ENCODE data around the gene LYZL6. TPM values are rescaled to one million over a fixed set of nuclear protein-coding genes. Genes with fewer than 3 reads are reported as not detected.

The LYZL6 gene
- total and polyA plus RNA-seq, 2 donors from 2014 or later: not detected

DNA sequence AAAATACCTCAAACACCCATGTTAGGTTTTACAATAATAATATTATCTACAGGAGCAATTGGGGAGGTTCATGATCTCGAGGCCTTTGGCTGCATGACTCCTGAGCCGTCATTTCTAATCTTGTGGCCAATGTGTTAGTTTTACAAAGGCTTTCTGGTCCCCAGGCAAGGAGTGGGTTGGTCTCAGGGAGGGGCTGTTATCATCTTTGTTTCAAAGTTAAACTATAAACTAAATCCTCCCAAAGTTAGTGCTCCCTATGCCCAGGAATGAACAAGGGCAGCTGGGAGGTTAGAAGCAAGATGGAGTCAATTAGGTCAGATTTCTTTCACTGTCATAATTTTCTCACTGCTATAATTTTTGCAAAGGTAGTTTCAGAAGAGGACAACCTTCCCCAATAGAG, 54.3 kb downstream of the LYZL6 start:
- DNase-seq (no peak), FAIRE-seq (no peak)
- Histone ChIP-seq H3K9me3 (ENCODE audit: control insufficient read depth in 2 of 3, insufficient read depth in 1 of 3, low read length in 3 of 3) (no peaks in the 10 kb centered on the region), H3K27ac (ENCODE audit: low read depth in 2 of 2, low read length in 2 of 2) (no peak overlapping the region), H3K27me3 (ENCODE audit: control insufficient read depth, insufficient read depth, low read length) (no peaks in the 10 kb centered on the region), H3K36me3 (ENCODE audit: control insufficient read depth in 2 of 3, insufficient read depth in 3 of 3, low read length in 3 of 3) (no peaks in the 10 kb centered on the region), H3K9ac (ENCODE audit: low read length in 3 of 3) (no peak overlapping the region), H3K4me1 (ENCODE audit: control insufficient read depth in 2 of 3, insufficient read depth in 2 of 3, low read depth in 1 of 3, low read length in 3 of 3) (peaks cover 0 to 4% (median 3%) of the 10 kb centered on the region in 3 donors), H3K4me3 (ENCODE audit: low read length in 3 of 3) (no peak overlapping the region)
- TF ChIP-seq, protein P1, sequence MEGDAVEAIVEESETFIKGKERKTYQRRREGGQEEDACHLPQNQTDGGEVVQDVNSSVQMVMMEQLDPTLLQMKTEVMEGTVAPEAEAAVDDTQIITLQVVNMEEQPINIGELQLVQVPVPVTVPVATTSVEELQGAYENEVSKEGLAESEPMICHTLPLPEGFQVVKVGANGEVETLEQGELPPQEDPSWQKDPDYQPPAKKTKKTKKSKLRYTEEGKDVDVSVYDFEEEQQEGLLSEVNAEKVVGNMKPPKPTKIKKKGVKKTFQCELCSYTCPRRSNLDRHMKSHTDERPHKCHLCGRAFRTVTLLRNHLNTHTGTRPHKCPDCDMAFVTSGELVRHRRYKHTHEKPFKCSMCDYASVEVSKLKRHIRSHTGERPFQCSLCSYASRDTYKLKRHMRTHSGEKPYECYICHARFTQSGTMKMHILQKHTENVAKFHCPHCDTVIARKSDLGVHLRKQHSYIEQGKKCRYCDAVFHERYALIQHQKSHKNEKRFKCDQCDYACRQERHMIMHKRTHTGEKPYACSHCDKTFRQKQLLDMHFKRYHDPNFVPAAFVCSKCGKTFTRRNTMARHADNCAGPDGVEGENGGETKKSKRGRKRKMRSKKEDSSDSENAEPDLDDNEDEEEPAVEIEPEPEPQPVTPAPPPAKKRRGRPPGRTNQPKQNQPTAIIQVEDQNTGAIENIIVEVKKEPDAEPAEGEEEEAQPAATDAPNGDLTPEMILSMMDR (IDR thresholded peaks at IDR 0.05; ENCODE audit: borderline replicate concordance, extremely low read depth, insufficient read depth): no peak
- intact Hi-C loops (cut with DNase I): no loop called here

Other genes starting within 250 kb of the LYZL6 start
- 2.4 TPM for gene RASL10B, start 212.1 kb downstream of the LYZL6 start, total RNA-seq
- gene RASL10B, start 212.1 kb downstream of the LYZL6 start, polyA plus RNA-seq (ENCODE audit: insufficient read depth, low read depth, low replicate concordance): 1.5 TPM
- not detected for gene GAS2L2, start 190.5 kb downstream of the LYZL6 start, total RNA-seq
- gene GAS2L2, start 190.5 kb downstream of the LYZL6 start, polyA plus RNA-seq (ENCODE audit: insufficient read depth, low read depth, low replicate concordance): not detected
- not detected for gene C17orf50, start 182.8 kb downstream of the LYZL6 start, total RNA-seq
- 0.41 TPM for gene C17orf50, start 182.8 kb downstream of the LYZL6 start, polyA plus RNA-seq (ENCODE audit: insufficient read depth, low read depth, low replicate concordance)
- gene MMP28, start 148.1 kb downstream of the LYZL6 start, total RNA-seq: 4.5 TPM
- 10.3 TPM for gene MMP28, start 148.1 kb downstream of the LYZL6 start, polyA plus RNA-seq (ENCODE audit: insufficient read depth, low read depth, low replicate concordance)
- gene TAF15, start 134.2 kb downstream of the LYZL6 start, total RNA-seq: 149 TPM
- gene TAF15, start 134.2 kb downstream of the LYZL6 start, polyA plus RNA-seq (ENCODE audit: insufficient read depth, low read depth, low replicate concordance): 66.3 TPM
- gene HEATR9, start 74.8 kb downstream of the LYZL6 start, total RNA-seq: 0.16 TPM
- gene HEATR9, start 74.8 kb downstream of the LYZL6 start, polyA plus RNA-seq (ENCODE audit: insufficient read depth, low read depth, low replicate concordance): not detected
- gene CCL5, start 63.4 kb downstream of the LYZL6 start, total RNA-seq: 10.3 TPM
- gene CCL5, start 63.4 kb downstream of the LYZL6 start, polyA plus RNA-seq (ENCODE audit: insufficient read depth, low read depth, low replicate concordance): 4.2 TPM
- gene RDM1, start 12.9 kb downstream of the LYZL6 start, total RNA-seq: not detected
- 0.56 TPM for gene RDM1, start 12.9 kb downstream of the LYZL6 start, polyA plus RNA-seq (ENCODE audit: insufficient read depth, low read depth, low replicate concordance)
- gene CCL16, start 37.8 kb upstream of the LYZL6 start, total RNA-seq: 0.79 TPM
- gene CCL16, start 37.8 kb upstream of the LYZL6 start, polyA plus RNA-seq (ENCODE audit: insufficient read depth, low read depth, low replicate concordance): not detected
- gene CCL14, start 43.0 kb upstream of the LYZL6 start, total RNA-seq: 134 TPM
- 14.2 TPM for gene CCL14, start 43.0 kb upstream of the LYZL6 start, polyA plus RNA-seq (ENCODE audit: insufficient read depth, low read depth, low replicate concordance)
- gene CCL15, start 57.8 kb upstream of the LYZL6 start, total RNA-seq: 0.82 TPM
- gene CCL15, start 57.8 kb upstream of the LYZL6 start, polyA plus RNA-seq (ENCODE audit: insufficient read depth, low read depth, low replicate concordance): 22.2 TPM
- gene CCL23, start 74.3 kb upstream of the LYZL6 start, total RNA-seq: 18.1 TPM
- 4.8 TPM for gene CCL23, start 74.3 kb upstream of the LYZL6 start, polyA plus RNA-seq (ENCODE audit: insufficient read depth, low read depth, low replicate concordance)
- 4.5 TPM for gene CCL18, start 120.6 kb upstream of the LYZL6 start, total RNA-seq
- not detected for gene CCL18, start 120.6 kb upstream of the LYZL6 start, polyA plus RNA-seq (ENCODE audit: insufficient read depth, low read depth, low replicate concordance)
- gene CCL3, start 146.4 kb upstream of the LYZL6 start, total RNA-seq: 4.2 TPM
- gene CCL3, start 146.4 kb upstream of the LYZL6 start, polyA plus RNA-seq (ENCODE audit: insufficient read depth, low read depth, low replicate concordance): 6.6 TPM
- gene CCL4, start 160.1 kb upstream of the LYZL6 start, total RNA-seq: 5.1 TPM
- 3.9 TPM for gene CCL4, start 160.1 kb upstream of the LYZL6 start, polyA plus RNA-seq (ENCODE audit: insufficient read depth, low read depth, low replicate concordance)
- gene TBC1D3B, start 232.9 kb upstream of the LYZL6 start, total RNA-seq: 7.7 TPM
- 1.3 TPM for gene TBC1D3B, start 232.9 kb upstream of the LYZL6 start, polyA plus RNA-seq (ENCODE audit: insufficient read depth, low read depth, low replicate concordance)